NCI-H1092 treated with DMSO at 0.1 percent for 48 hours (cell line): ENCODE measurements around the gene ARPP19.
"Not testable (repeated sequence)": the region's sequence is repeated elsewhere in the genome, so short reads cannot be mapped to it uniquely, and the experiment has no call there.

ENCODE experiments used
- DNase-seq: peaks from one replicate; lab custom pipeline; 2025; lab: John Stamatoyannopoulos, UW

The ARPP19 gene

GRCh38 chr15:52568601-52569585, at the start of gene ARPP19:
Gene ARPP19 (minus strand): TSS chr15:52569030. CDS start chr15:52568892, 138 bp downstream.
- DNase-seq, result peak; percentile 91

GRCh38 chr15:52617026-52617425, 48.2 kb upstream of the ARPP19 start:
- DNase-seq, result no peak

DNA sequence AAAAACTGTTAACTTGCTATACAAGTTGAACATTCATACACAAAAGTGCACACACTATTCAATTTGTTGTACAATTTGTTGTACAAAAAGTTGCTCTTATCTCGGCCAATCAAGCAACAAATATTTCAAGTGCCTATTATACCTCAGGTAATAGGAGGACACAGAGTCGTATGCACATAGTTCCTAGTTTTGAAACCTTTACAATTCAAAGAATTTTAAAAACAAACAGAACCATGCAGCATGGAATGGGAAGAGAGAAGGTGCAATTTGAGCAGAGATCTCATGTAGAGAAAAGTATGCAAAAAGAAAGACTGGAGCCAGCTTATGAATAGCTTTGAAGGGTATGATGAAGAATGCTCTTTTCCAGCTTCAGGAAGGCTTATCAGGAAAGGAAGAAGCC, 46.5 kb upstream of the ARPP19 start:
- no peak for DNase-seq

- no peak for DNase-seq
Observed at GRCh38 chr15:52609593-52609992, 40.8 kb upstream of the ARPP19 start.

GRCh38 chr15:52584414-52584813, 15.6 kb upstream of the ARPP19 start:
- no peak for DNase-seq

DNA sequence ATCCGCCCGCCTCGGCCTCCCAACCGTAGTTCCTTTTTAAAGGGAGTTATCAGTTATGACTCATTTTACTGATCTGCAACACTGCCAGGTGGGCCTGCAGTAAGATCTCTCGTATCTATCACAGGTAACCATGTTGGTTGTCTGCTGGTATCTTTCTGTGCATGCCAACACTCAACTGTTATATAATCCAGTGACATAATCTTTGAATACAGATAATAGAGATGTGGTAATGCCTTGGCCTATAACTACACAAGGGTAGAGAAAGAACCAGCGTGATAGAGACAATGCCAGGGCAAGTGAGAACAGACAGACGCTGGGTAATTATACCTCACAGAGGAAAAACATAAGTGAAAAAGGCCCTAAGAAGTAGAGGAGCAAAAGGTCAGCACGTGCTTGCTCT, 11.0 kb upstream of the ARPP19 start:
- DNase-seq, result no peak

GRCh38 chr15:52576692-52577091, 7.9 kb upstream of the ARPP19 start:
- no peak for DNase-seq

DNA sequence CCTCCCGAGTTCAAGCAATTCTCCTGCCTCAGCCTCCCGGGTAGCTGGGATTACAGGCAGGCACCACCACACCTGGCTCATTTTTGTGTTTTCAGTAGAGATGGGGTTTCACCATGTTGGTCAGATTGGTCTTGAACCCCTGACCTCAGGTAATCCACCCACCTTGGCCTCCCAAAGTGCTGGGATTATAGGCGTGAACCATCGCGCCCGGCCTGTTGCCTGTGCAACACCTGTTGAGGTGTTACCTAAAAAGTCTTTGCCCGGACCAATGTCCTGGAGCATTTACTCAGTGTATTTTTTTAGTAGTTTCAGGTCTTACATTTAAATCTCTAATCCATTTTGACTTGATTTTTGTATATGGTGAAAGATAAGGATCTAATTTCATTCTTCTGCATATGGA, 6.7 kb upstream of the ARPP19 start:
- DNase-seq, result not testable (repeated sequence)

GRCh38 chr15:52575072-52575471, 6.2 kb upstream of the ARPP19 start:
- DNase-seq, result no peak

DNA sequence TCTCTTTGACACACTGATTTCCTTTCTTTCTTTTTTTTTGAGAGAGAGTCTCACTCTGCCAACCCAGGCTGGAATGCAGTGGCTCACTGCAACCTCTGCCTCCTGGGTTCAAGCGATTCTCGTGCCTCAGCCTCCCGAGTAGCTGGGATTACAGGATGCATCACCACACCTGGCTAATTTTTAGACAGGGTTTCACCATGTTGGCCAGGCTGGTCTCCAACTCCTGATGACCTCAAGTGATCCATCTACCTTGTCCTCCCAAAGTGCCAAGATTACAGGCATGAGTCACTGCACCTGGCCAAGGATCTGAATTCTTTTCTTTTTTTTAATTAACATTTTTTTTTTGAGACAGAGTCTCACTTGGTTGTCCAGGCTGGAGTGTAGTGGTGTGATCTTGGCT, 5.8 kb upstream of the ARPP19 start:
- not testable (repeated sequence) for DNase-seq

DNA sequence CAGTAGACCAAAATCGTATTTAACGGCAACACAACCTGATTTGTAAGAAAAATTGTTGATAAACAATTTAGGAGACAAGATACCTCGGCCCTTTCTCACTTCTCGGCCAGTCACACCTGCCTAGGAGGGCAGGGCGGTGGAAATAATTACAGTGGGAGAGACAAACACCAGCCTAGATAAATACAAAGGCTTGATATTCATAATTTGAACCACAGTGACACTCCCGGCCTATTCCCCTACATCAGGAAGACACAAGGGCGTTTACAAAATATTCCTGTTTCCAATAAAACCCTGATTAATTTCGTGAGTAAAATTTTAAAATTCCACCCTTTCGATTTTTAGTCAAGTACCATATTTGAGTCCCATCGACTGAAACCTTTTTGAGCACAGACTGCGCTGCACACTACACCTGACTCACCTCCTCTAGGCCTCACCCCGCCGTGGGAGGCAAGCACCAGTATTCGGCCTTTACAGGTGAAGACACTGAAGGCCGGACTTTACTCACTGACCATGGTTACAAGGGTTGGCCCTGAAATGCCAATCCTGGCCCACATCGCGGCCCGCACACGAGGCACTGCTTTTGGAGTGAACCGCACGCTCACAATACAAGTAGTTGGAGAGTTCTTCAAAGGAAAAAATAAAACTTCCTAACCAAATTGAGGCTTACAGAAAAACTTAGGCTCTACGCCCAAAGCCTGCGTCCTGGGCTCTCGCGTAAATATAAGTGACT, 794 bp downstream of the ARPP19 start:
- peak; percentile 22 for DNase-seq

DNA sequence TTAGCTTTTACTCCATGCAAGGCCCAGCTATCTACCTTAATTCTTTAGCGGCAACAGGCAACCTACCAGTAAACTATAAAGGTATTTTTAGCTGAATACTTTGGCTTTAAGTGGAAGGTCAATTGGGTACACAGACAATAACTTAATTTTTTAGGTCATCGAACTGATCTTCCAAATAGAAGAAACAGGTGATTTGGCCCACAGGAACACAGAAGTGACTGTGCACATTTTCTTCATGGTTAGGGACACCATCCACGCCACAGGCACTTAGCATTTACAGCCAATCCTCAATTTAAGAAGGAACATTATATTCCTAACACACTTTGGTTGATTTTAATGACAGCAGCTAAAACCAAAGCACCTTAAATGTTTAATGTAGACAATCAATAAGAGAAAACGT, 1.9 kb downstream of the ARPP19 start:
- DNase-seq, result no peak

- not testable (repeated sequence) for DNase-seq
Observed at GRCh38 chr15:52565417-52566358, 3.1 kb downstream of the ARPP19 start.

- DNase-seq, result no peak
Observed at GRCh38 chr15:52563501-52564060, 5.2 kb downstream of the ARPP19 start.

DNA sequence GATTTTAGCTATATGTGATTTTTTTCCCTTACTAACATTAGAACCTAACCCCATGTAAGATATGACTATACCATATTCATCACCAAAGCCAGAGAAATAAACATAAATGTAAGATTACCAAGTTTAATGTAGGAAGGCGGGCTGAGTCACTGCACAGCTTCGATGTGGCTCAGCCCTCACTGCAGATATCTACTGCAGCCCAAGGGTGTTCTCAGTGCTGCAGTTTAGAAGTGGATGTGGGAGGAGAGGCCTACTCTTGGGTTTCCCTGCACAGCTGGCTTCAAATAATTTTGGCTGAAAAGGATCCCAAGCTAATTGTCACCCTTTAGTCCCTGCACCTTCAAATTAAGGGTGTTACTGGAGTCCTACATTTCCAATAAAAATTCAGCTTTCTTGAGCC, 9.3 kb downstream of the ARPP19 start:
- DNase-seq, result no peak

DNA sequence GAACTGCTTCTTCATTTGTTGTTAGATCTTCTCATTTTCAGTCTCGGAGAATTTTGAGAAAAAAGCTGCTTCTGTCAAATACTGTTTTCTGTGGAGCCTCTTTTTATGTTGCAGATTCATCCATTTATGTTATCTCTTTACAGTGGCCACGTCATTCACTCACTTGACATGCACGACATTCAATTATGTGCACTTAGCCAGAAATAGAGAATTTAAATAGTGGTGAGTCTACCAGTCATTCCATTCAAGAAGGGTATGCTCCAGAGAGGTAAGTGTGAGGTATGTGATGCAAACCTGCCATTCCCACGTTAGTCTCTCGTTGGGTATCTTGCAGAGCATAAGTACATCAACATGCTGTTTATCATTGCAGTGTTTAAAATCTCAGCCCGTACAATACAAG, 9.8 kb downstream of the ARPP19 start:
- no peak for DNase-seq

DNA sequence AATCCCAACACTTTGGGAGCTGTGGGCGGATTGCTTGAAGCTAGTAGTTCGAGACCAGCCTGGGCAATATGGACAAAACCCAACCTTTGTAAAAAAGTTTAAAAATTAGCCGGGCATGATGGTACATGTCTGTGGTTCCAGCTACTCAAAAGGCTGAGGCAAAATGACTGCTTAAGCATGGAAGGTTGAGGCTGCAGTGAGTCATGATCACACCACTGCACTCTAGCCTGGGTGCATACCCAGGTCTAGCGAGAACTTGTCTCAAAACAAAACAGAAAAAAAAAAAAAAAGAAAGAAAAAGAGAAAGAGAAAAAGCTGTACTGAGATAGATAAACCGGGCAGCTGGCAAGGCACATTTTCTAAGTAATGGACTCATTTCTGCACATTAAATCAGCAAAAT, 10.6 kb downstream of the ARPP19 start:
- DNase-seq, result no peak

GRCh38 chr15:52557274-52557641, 11.6 kb downstream of the ARPP19 start:
- no peak for DNase-seq

- no peak for DNase-seq
Observed at GRCh38 chr15:52556524-52557273, 12.1 kb downstream of the ARPP19 start.

DNA sequence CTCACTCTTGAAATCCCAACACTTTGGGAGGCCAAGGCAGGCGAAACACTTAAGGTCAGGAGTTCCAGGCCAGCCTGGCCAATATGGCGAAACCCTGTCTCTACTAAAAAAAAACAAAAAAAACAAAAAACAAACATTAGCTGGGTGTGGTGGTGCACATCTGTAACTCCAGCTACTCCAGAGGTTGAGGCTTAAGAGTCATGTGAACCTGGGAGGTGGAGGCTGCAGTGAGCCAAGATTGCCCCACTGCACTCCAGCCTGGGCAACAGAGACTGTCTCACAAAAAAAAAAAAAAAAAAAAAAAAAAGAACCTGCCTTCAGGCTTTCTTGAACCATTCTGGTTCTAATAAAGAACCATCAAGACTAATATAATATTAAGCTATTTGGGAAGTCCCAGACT, 16.5 kb downstream of the ARPP19 start:
- DNase-seq, result no peak

DNA sequence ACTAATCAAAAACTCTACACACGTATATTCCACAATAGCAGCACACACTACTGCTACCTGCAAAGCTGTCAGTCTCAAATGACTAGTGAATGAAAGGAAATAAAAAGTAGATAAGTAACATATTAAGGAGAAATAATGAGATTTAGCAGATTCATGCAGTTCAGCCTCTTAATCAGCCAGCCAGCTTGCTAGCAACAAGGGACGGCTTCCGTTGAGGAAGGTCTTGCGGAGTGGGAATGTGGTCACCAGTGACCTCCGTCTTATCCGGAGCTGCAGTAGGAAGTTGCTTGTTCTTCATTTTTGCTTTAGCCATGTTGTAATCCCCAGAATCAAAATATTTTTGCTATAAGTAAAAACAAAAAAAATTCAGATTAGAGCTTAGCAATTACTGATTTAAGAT, 17.1 kb downstream of the ARPP19 start:
- DNase-seq, result no peak
